ENCODE measurements around the gene JMJD1C. TPM values are rescaled to one million over a fixed set of nuclear protein-coding genes. Genes with fewer than 3 reads are reported as not detected.

The JMJD1C gene
- total RNA-seq, 6 experiments from 2014 or later, result 29.6 to 53.3 (median 38.2) TPM

DNA sequence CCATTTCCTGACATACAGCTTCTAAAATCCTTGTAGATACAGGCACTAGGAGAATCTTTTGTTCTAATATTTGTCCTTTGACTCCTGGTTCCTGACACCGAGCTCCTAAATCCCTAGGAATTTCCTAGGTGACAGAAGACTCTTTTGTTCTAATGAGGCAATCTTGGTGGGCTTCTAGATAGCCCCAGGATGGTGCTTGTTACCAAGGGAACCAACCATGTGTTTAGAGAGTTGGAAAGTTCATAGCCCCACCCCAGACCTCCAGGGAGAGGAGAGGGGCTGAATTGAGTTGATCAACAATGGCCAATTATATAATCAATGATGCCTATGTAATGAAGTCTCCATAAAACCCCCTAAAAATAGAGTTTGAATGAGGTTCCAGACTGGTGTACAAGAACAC, 145.1 kb downstream of the JMJD1C start:
- no peak overlapping the region for H3K27ac ChIP-seq
- intact Hi-C loops (cut with DNase I), result no loop called here
- no peak for ATAC-seq
- no peaks in the 10 kb centered on the region for H3K36me3 ChIP-seq
- H3K9me3 ChIP-seq, result no peaks in the 10 kb centered on the region
- no peak for DNase-seq
- no peak for TF ChIP-seq CTCF (IDR thresholded peaks at IDR 0.05)
- TF ChIP-seq POLR2A (IDR thresholded peaks at IDR 0.05), result no peak
- H3K4me3 ChIP-seq, result no peak overlapping the region
- WGBS (ENCODE audit: insufficient coverage, low coverage, low lambda C conversion rate, missing lambda C conversion rate), result 79% methylated on average over 1 of the region's 1 CpG
- H3K4me1 ChIP-seq, result peaks cover 0 to 4% (median 0%) of the 10 kb centered on the region in 4 donors
- H3K27me3 ChIP-seq, result no peaks in the 10 kb centered on the region

DNA sequence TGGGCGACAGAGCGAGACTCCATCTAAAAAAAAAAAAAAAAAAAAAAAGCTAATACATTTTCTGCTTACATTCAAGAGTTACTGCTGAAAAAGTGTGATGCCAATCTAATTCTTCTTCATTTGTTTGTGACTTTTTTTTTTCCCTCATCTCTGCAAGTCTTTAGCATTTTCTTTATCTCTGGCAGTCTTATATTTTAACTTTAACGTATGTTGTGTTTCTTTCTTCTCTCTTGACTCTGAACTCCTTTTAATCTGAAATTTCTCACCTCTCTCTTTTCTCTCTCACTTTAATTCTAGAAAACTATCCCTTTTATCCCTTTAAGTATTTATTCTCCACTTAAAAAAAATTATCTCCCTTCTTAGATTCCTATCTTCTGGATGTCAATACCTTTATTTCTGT, 146.5 kb downstream of the JMJD1C start:
- H3K4me1 ChIP-seq, result peaks cover 0 to 4% (median 0%) of the 10 kb centered on the region in 4 donors
- H3K9me3 ChIP-seq, result no peaks in the 10 kb centered on the region
- no peak overlapping the region for H3K27ac ChIP-seq
- intact Hi-C loops (cut with DNase I), result no loop called here
- ATAC-seq (no peak), DNase-seq (no peak)
- WGBS (ENCODE audit: insufficient coverage, low coverage, low lambda C conversion rate, missing lambda C conversion rate), result 90% methylated on average over 2 of the region's 3 CpGs
- no peaks in the 10 kb centered on the region for H3K36me3 ChIP-seq
- no peaks in the 10 kb centered on the region for H3K27me3 ChIP-seq
- H3K4me3 ChIP-seq, result no peak overlapping the region
- TF ChIP-seq POLR2A (IDR thresholded peaks at IDR 0.05) (no peak), CTCF (IDR thresholded peaks at IDR 0.05) (no peak)

- H3K4me3 ChIP-seq, result no peak overlapping the region
- TF ChIP-seq POLR2A (IDR thresholded peaks at IDR 0.05), result no peak
- TF ChIP-seq CTCF (IDR thresholded peaks at IDR 0.05), result no peak
- H3K4me1 ChIP-seq, result peaks cover 0 to 4% (median 0%) of the 10 kb centered on the region in 4 donors
- H3K27ac ChIP-seq, result no peak overlapping the region
- no peaks in the 10 kb centered on the region for H3K36me3 ChIP-seq
- intact Hi-C loops (cut with DNase I), result no loop called here
- no peaks in the 10 kb centered on the region for H3K27me3 ChIP-seq
- no peaks in the 10 kb centered on the region for H3K9me3 ChIP-seq
- 13% methylated on average over 3 of the region's 3 CpGs for WGBS (ENCODE audit: insufficient coverage, low coverage, low lambda C conversion rate, missing lambda C conversion rate)
- DNase-seq (no peak), ATAC-seq (no peak)
Observed at GRCh38 chr10:63318491-63318890, 147.3 kb downstream of the JMJD1C start.

- Histone ChIP-seq H3K27ac (peak overlapping the region in 1 of 3 donors; percentile 12), H3K9me3 (no peaks in the 10 kb centered on the region), H3K36me3 (no peaks in the 10 kb centered on the region), H3K27me3 (no peaks in the 10 kb centered on the region), H3K4me1 (peaks cover 0 to 4% (median 0%) of the 10 kb centered on the region in 4 donors), H3K4me3 (no peak overlapping the region)
- 32% methylated on average over 1 of the region's 1 CpG for WGBS (ENCODE audit: insufficient coverage, low coverage, low lambda C conversion rate, missing lambda C conversion rate)
- ATAC-seq (peak in 3 of 4 donors; percentile 38 to 61 (median 60)), DNase-seq (no peak)
- intact Hi-C loops (cut with DNase I), result no loop called here
- TF ChIP-seq CTCF (IDR thresholded peaks at IDR 0.05) (no peak), POLR2A (IDR thresholded peaks at IDR 0.05) (no peak)
Observed at GRCh38 chr10:63314020-63314419, 151.8 kb downstream of the JMJD1C start.
